Measurements from ENCODE around the gene TRMO.

- TF ChIP-seq POLR2AphosphoS5 (IDR thresholded peaks at IDR 0.05) (no peak), CTCF (IDR thresholded peaks at IDR 0.05) (no peak), POLR2A (IDR thresholded peaks at IDR 0.05) (no peak)
Measured at GRCh38 chr9:97873425-97873824, 48.9 kb downstream of the TRMO start.

Measured in gastroesophageal sphincter (tissue), 3 donors.